Coronary artery (tissue), 2 donors: ENCODE results near the gene BUD13.

Source experiments
- DNase-seq: peaks from one replicate; pipeline ENCODE4 v3.0.0-alpha.2; 2017; ENCODE audit warnings: low spot score
- H3K27ac ChIP-seq, 2 donors: fragments of 200-600 bp; sonication (generic); one replicate each; pipeline ENCODE4 v1.5.1; 2016 to 2019
- H3K4me3 ChIP-seq: fragments of 200-600 bp; sonication (generic); 2 replicates; pipeline ENCODE4 v1.5.1; 2016; ENCODE audit warnings: mild to moderate bottlenecking, moderate library complexity
- CTCF ChIP-seq: fragments of 200-600 bp; sonication (generic); IDR thresholded peaks from one replicate; pipeline ENCODE4 v1.5.1; 2019; ENCODE audit warnings: antibody characterized with exemption

The BUD13 gene

GRCh38 chr11:116729501-116730240, 43.1 kb downstream of the BUD13 start:
- Histone ChIP-seq H3K4me3 (no peak overlapping the region), H3K27ac (no peak overlapping the region)
- no peak for DNase-seq
- no peak for TF ChIP-seq CTCF

DNA sequence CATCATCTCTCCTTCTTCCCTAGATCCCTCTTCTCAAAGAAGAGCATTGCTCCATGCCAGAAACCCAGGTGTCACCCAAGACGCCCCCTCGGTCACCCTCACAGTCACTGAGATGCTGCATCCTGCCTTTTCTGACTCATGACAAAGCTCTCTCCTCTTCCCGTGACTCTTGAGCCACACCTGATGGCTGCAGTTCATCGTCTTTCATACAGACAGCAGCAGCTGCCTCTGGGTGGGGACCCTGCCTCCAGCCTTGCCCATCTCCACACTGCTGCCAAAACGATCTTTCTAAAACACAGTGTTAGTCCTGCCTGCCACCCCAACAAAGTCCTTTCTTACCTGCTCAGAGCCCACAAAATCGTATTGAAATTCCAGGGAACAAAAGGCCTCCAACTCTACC, 44.8 kb downstream of the BUD13 start:
- DNase-seq = no peak
- no peak for TF ChIP-seq CTCF

DNA sequence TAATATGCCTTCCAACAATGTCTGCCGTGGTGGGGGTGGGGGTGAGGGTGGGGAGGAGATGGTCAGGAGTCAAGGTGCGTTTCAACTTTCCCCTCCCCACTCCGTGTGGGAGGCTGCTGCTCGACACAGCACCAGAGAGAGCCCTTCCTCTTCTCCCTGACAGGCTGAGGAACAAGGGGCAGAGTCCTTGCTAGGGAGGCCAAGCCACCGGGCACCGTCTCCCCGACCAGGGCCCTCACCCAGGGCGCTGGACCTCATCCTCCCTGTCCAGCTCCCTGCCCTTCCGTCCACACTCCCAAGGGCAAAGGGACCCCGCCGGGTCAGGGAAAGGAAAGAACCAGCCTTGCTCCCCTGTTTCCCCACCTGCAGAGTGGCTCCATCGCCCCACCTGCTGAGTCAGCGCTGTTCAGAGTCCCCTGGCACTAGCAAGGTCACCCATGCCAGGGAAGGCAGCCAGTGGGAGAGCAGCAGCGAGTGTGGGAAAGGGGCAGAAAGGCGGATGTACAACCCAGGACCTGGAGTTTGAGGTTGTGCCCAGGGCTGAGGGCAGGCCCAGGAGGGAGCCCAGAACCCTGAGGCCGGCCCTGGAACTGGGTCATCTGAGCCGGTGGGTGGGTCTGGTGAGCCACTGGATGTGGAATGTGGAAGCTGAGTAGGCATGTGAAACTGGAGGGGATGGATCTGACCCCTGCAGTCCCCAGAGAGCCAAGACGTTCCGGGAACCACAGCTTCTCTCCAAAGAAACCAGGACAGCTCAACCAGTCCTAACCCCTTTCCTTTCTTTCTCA, 47.2 kb downstream of the BUD13 start:
- H3K27ac ChIP-seq = peak overlapping the region in 1 of 2 donors; percentile 26
- no peak for TF ChIP-seq CTCF
- H3K4me3 ChIP-seq = no peak overlapping the region
- DNase-seq = no peak

More for the DNA sequence above, 44.8 kb downstream of the BUD13 start:
- Histone ChIP-seq H3K27ac (no peak overlapping the region), H3K4me3 (no peak overlapping the region)

- Histone ChIP-seq H3K27ac (no peak overlapping the region), H3K4me3 (no peak overlapping the region)
- no peak for TF ChIP-seq CTCF
- DNase-seq = no peak
These were observed 48.0 kb downstream of the BUD13 start for GRCh38 chr11:116724813-116725212.

- DNase-seq = no peak
- no peak for TF ChIP-seq CTCF
- no peak overlapping the region for H3K27ac ChIP-seq
These were observed 49.3 kb downstream of the BUD13 start for GRCh38 chr11:116723511-116723910.

GRCh38 chr11:116721988-116722387, 50.8 kb downstream of the BUD13 start:
- TF ChIP-seq CTCF = no peak
- H3K27ac ChIP-seq = no peak overlapping the region
- no peak overlapping the region for H3K4me3 ChIP-seq
- DNase-seq = no peak

More at GRCh38 chr11:116723511-116723910, 49.3 kb downstream of the BUD13 start:
- no peak overlapping the region for H3K4me3 ChIP-seq
